Mesenchymal stem cell (in vitro differentiated cells and primary cell): ENCODE results near the gene RSPH4A.
A peak's percentile ranks its signal among the peaks of the same experiment; 100 is the strongest.

Experiments used
- DNase-seq: peaks from one replicate; pipeline ENCODE4 v3.0.0-alpha.2; 2013
- H2AFZ ChIP-seq: one replicate; pipeline ENCODE4 v1.6.1; 2013; ENCODE audit warnings: low read depth, mild to moderate bottlenecking, control low read depth, inconsistent platforms, low read length, moderate library complexity
- H2AK5ac ChIP-seq: 2 replicates; pipeline ENCODE4 v1.6.1; 2013; ENCODE audit warnings: low read length, moderate library complexity, mild to moderate bottlenecking, inconsistent platforms; ENCODE audit not compliant: severe bottlenecking
- H2BK120ac ChIP-seq: one replicate; pipeline ENCODE4 v1.6.1; 2013; ENCODE audit warnings: low read depth, mild to moderate bottlenecking, inconsistent platforms, low read length, moderate library complexity
- H2BK12ac ChIP-seq, 2 experiments: one replicate each; pipeline ENCODE4 v1.6.1; 2013; ENCODE audit warnings: inconsistent platforms in 2 of 2, low read length in 2 of 2, mild to moderate bottlenecking in 2 of 2, moderate library complexity in 2 of 2, control low read depth in 1 of 2
- H2BK15ac ChIP-seq: one replicate; pipeline ENCODE4 v1.6.1; 2013; ENCODE audit warnings: mild to moderate bottlenecking, low read depth, inconsistent platforms; ENCODE audit not compliant: poor library complexity, severe bottlenecking
- H2BK5ac ChIP-seq: 2 replicates; pipeline ENCODE4 v1.6.1; 2013; ENCODE audit warnings: low read depth, mild to moderate bottlenecking, low read length, control low read depth, inconsistent platforms; ENCODE audit not compliant: poor library complexity, severe bottlenecking
- H3K14ac ChIP-seq, 2 experiments: one replicate each; pipeline ENCODE4 v1.6.1; 2013; ENCODE audit warnings: inconsistent platforms in 2 of 2, low read length in 2 of 2, control low read depth in 1 of 2, mild to moderate bottlenecking in 1 of 2, moderate library complexity in 1 of 2
- H3K18ac ChIP-seq, 2 experiments: one replicate each; pipeline ENCODE4 v1.6.1; 2013; ENCODE audit warnings: inconsistent platforms in 2 of 2, low read length in 2 of 2, control low read depth in 1 of 2, low read depth in 1 of 2, mild to moderate bottlenecking in 1 of 2
- H3K23ac ChIP-seq, 2 experiments: one replicate each; pipeline ENCODE4 v1.6.1; 2013; ENCODE audit warnings: inconsistent platforms in 2 of 2, low read length in 2 of 2, mild to moderate bottlenecking in 2 of 2, moderate library complexity in 2 of 2, control low read depth in 1 of 2
- H3K27ac ChIP-seq: 2 replicates; pipeline ENCODE4 v1.5.1; 2013; ENCODE audit warnings: mild to moderate bottlenecking, moderate library complexity, low read length, control low read depth, inconsistent platforms; ENCODE audit not compliant: poor library complexity, severe bottlenecking
- H3K27me3 ChIP-seq, 2 experiments: 2 replicates each; pipeline versions ENCODE4 v1.6.1 to v1.7.0; 2013; ENCODE audit warnings: low read length in 2 of 2, mild to moderate bottlenecking in 2 of 2, moderate library complexity in 2 of 2, control low read depth in 1 of 2, inconsistent platforms in 1 of 2; ENCODE audit not compliant: control insufficient read depth in 1 of 2, insufficient read depth in 1 of 2
- H3K36me3 ChIP-seq, 2 experiments: 2 replicates each; pipeline versions ENCODE4 v1.6.1 to v1.7.0; 2013; ENCODE audit warnings: low read length in 2 of 2, control low read depth in 1 of 2, inconsistent platforms in 1 of 2, low read depth in 1 of 2, mild to moderate bottlenecking in 1 of 2; ENCODE audit not compliant: insufficient read depth in 2 of 2, control insufficient read depth in 1 of 2
- H3K4ac ChIP-seq, 2 experiments: one replicate each; pipeline ENCODE4 v1.6.1; 2013; ENCODE audit warnings: inconsistent platforms in 2 of 2, low read length in 2 of 2, mild to moderate bottlenecking in 2 of 2, moderate library complexity in 2 of 2, control low read depth in 1 of 2, low read depth in 1 of 2
- H3K4me1 ChIP-seq: 2 replicates; pipeline ENCODE4 v1.6.1; 2013; ENCODE audit warnings: low read depth, low read length, control low read depth; ENCODE audit not compliant: control insufficient read depth, insufficient read depth
- H3K4me2 ChIP-seq: 2 replicates; pipeline ENCODE4 v1.6.1; 2013; ENCODE audit warnings: low read length, mild to moderate bottlenecking, inconsistent platforms; ENCODE audit not compliant: poor library complexity, severe bottlenecking
- H3K4me3 ChIP-seq, 2 experiments: 2 replicates each; pipeline versions ENCODE4 v1.5.1 to v1.7.0; 2013; ENCODE audit warnings: low read length in 2 of 2, mild to moderate bottlenecking in 2 of 2, control low read depth in 1 of 2, low read depth in 1 of 2; ENCODE audit not compliant: insufficient read depth in 1 of 2
- H3K79me1 ChIP-seq: replicated peaks from 2 replicates; pipeline ENCODE4 v1.6.1; 2013; ENCODE audit warnings: mild to moderate bottlenecking, control low read depth, low read length, inconsistent platforms; ENCODE audit not compliant: poor library complexity, severe bottlenecking
- H3K9ac ChIP-seq: 2 replicates; pipeline ENCODE4 v1.7.0; 2013; ENCODE audit warnings: mild to moderate bottlenecking, low read length, moderate library complexity
- H3K9me3 ChIP-seq: 2 replicates; pipeline ENCODE4 v1.7.0; 2013; ENCODE audit warnings: mild to moderate bottlenecking, low read length; ENCODE audit not compliant: control insufficient read depth
- H4K8ac ChIP-seq: one replicate; pipeline ENCODE4 v1.6.1; 2013; ENCODE audit warnings: inconsistent platforms, mild to moderate bottlenecking, low read length, moderate library complexity
- H4K91ac ChIP-seq: one replicate; pipeline ENCODE4 v1.6.1; 2013; ENCODE audit warnings: mild to moderate bottlenecking, low read length, inconsistent platforms
- WGBS: methylation state at CpG from one replicate; pipeline ENCODE4 v1.1.7; 2013; ENCODE audit warnings: mixed read lengths; 5-methylcytosine and 5-hydroxymethylcytosine counted together

RSPH4A gene

DNA sequence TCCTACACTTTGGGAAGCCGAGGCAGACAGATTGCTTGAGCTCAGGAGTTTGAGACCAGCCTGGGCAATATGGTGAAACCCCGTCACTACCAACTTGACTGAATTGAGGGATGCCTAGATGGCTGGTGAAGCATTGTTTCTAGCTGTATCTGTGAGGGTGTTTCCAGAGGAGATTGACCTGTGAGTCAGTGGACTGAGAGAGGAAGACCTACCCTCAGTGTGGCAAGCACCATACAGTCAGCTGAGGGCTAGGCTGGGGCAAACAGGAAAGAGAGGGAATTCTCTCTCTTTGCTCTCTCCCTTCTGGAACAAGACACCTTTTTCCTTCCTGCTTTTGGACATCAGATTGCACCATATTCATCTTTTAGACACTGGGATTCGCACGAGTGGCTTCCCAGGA is 56.0 kb downstream of the RSPH4A start:
- H3K79me1 ChIP-seq, result no peaks in the 10 kb centered on the region
- DNase-seq, result no peak
- no peak overlapping the region for H2AFZ ChIP-seq

DNA sequence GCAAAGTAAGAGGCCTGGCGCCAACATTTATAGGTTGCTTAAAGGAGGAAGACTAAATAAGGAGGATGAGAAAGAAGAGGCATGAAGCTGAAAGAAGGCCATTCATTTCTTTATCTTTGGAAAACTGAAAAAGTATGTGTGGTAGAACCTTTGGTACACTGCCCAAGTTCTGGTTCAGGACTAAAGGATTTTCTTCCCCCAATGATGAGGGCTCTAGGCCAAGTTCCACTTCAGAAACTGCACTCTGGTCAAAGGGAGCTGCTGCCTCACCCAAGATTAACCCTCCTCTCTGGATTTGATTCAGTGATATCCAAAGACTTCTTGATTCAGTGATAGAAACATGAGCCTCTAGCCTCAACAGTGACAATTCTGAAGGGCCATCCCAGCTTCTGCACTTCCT is 59.7 kb downstream of the RSPH4A start:
- H3K4me1 ChIP-seq, result no peaks in the 10 kb centered on the region
- 100% methylated on average over 1 of the region's 1 CpG for WGBS

More for the DNA sequence above, 56.0 kb downstream of the RSPH4A start:
- Histone ChIP-seq H3K23ac (no peak overlapping the region), H2BK120ac (no peak overlapping the region), H3K14ac (no peak overlapping the region), H3K4me1 (no peaks in the 10 kb centered on the region), H3K9me3 (no peaks in the 10 kb centered on the region), H2AK5ac (no peak overlapping the region), H3K27me3 (no peaks in the 10 kb centered on the region), H2BK12ac (no peak overlapping the region), H4K91ac (no peak overlapping the region), H3K4me3 (no peak overlapping the region), H3K4ac (no peak overlapping the region), H2BK15ac (no peak overlapping the region), H4K8ac (no peak overlapping the region), H2BK5ac (no peak overlapping the region), H3K9ac (no peak overlapping the region), H3K27ac (no peak overlapping the region), H3K18ac (no peak overlapping the region), H3K4me2 (no peak overlapping the region), H3K36me3 (no peaks in the 10 kb centered on the region)
- 94% methylated on average over 4 of the region's 4 CpGs for WGBS

DNA sequence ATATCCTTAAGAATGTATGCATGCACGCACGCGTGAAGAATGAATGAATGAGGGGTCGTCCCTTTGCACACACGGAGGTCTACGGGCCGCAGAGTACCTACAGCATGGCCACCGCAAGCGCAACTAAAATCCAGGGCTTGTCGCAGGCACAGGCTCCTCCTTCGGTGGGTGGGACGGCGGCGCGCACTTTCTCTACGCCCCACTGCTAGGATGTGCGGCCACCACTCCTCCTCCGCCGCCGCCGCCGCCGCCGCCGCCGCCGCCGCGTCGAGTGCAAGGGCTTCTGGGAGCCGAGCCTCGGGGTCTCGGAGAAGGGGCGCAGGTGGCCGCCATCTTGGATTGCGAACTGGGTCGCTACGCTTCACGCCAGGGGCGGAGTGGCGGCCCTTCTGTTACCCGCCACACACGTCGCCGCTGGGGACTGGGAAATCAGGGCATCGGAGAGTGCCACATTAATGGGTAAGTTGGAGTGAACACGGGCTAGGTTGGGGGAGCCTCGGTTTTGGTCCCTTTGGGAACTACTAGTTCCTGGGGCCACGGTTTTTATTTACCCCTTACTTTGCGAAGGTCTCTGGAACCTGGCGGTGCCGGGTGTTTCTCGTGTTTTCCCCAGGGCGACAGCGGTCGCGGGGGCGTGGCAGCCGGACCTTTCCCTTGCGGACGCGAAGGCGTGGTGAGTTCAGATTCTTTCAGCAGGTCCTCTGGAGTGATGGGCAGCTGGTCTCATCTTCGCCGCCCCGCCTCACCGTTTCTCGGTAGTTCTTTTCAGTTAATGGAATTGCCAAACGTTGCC is 64.8 kb downstream of the RSPH4A start, which contains the start of gene KPNA5:
Gene KPNA5 (plus strand): TSS at position 332 of the 793 bp plus-strand sequence. CDS start 124 bp downstream, at position 456.
- H3K27me3 ChIP-seq, result no peaks in the 10 kb centered on the region
- peak within 1 kb of the TSS; percentile 49 to 58 for H3K18ac ChIP-seq
- H3K9me3 ChIP-seq, result no peaks in the 10 kb centered on the region
- H3K4me3 ChIP-seq, result peak within 1 kb of the TSS; percentile 72 to 96
- H3K27ac ChIP-seq, result peak within 1 kb of the TSS; percentile 88
- WGBS, result under 1% methylated on average over 69 of the region's 69 CpGs
- H3K23ac ChIP-seq, result no peak within 1 kb of the TSS
- H2BK15ac ChIP-seq, result no peak within 1 kb of the TSS
- DNase-seq, result peak; percentile 93
- no peak within 1 kb of the TSS for H2AK5ac ChIP-seq
- peak within 1 kb of the TSS; percentile 71 for H2AFZ ChIP-seq
- H3K36me3 ChIP-seq, result peaks cover 0 to 12% of the 10 kb centered on the region in 2 experiments
- H3K4me2 ChIP-seq, result peak within 1 kb of the TSS; percentile 91
- peak within 1 kb of the TSS; percentile 36 for H4K91ac ChIP-seq
- H3K14ac ChIP-seq, result peak within 1 kb of the TSS in 1 of 2 experiments; percentile 82
- peak within 1 kb of the TSS; percentile 33 for H4K8ac ChIP-seq
- peaks cover 2% of the 10 kb centered on the region for H3K4me1 ChIP-seq
- peak within 1 kb of the TSS; percentile 52 to 83 for H3K4ac ChIP-seq
- no peak within 1 kb of the TSS for H2BK120ac ChIP-seq
- H2BK12ac ChIP-seq, result no peak within 1 kb of the TSS
- H2BK5ac ChIP-seq, result no peak within 1 kb of the TSS
- peaks cover 6% of the 10 kb centered on the region for H3K79me1 ChIP-seq
- peak within 1 kb of the TSS; percentile 96 for H3K9ac ChIP-seq

More for the DNA sequence above, 59.7 kb downstream of the RSPH4A start:
- H4K8ac ChIP-seq, result no peak overlapping the region
- no peaks in the 10 kb centered on the region for H3K79me1 ChIP-seq
- DNase-seq, result no peak
- no peak overlapping the region for H4K91ac ChIP-seq
- H3K4ac ChIP-seq, result no peak overlapping the region
- H2BK120ac ChIP-seq, result no peak overlapping the region
- H3K36me3 ChIP-seq, result no peaks in the 10 kb centered on the region
- no peak overlapping the region for H2AFZ ChIP-seq
- no peaks in the 10 kb centered on the region for H3K27me3 ChIP-seq
- H3K14ac ChIP-seq, result no peak overlapping the region
- no peaks in the 10 kb centered on the region for H3K9me3 ChIP-seq
- H3K18ac ChIP-seq, result no peak overlapping the region
- H3K9ac ChIP-seq, result no peak overlapping the region
- no peak overlapping the region for H3K27ac ChIP-seq
- H2BK5ac ChIP-seq, result no peak overlapping the region
- no peak overlapping the region for H3K4me2 ChIP-seq
- H2BK15ac ChIP-seq, result no peak overlapping the region
- H2AK5ac ChIP-seq, result no peak overlapping the region
- no peak overlapping the region for H2BK12ac ChIP-seq
- no peak overlapping the region for H3K4me3 ChIP-seq
- no peak overlapping the region for H3K23ac ChIP-seq

DNA sequence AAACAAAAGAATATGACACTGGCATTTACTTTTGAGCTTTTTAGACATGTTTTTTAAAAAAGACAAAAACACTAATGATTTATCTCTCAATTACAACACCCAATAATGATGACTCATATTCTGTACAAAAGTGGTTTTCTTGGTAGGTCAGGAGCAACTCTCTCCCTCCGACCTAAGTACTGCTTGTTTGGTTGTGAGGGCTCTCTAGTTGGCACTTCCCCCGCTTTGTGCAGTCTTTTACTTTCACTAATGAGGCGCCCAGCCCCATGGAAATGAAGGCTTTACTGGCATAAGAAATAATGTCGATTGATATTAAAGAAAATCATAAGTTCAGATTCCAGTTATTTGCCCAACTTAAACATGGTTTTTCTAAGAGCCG is 66.0 kb downstream of the RSPH4A start:
- H2BK12ac ChIP-seq, result no peak overlapping the region
- DNase-seq, result peak; percentile 70
- H3K4me3 ChIP-seq, result peak overlapping the region; percentile 50 to 96
- H3K79me1 ChIP-seq, result peaks cover 6% of the 10 kb centered on the region
- no peak overlapping the region for H3K18ac ChIP-seq
- H2BK15ac ChIP-seq, result no peak overlapping the region
- no peak overlapping the region for H2AK5ac ChIP-seq
- no peaks in the 10 kb centered on the region for H3K9me3 ChIP-seq
- no peak overlapping the region for H2BK5ac ChIP-seq
- H3K36me3 ChIP-seq, result peaks cover 0 to 12% of the 10 kb centered on the region in 2 experiments
- H3K4me2 ChIP-seq, result peak overlapping the region; percentile 65
- no peak overlapping the region for H4K91ac ChIP-seq
- H3K4me1 ChIP-seq, result peaks cover 2% of the 10 kb centered on the region
- peak overlapping the region; percentile 96 for H3K9ac ChIP-seq
- no peak overlapping the region for H3K27ac ChIP-seq
- H2AFZ ChIP-seq, result no peak overlapping the region
- no peak overlapping the region for H2BK120ac ChIP-seq
- WGBS, result 71% methylated on average over 3 of the region's 5 CpGs
- H3K4ac ChIP-seq, result no peak overlapping the region
- H3K23ac ChIP-seq, result no peak overlapping the region
- no peaks in the 10 kb centered on the region for H3K27me3 ChIP-seq
- no peak overlapping the region for H3K14ac ChIP-seq
- H4K8ac ChIP-seq, result no peak overlapping the region
